Measurements from ENCODE around the gene CUL3.

DNA sequence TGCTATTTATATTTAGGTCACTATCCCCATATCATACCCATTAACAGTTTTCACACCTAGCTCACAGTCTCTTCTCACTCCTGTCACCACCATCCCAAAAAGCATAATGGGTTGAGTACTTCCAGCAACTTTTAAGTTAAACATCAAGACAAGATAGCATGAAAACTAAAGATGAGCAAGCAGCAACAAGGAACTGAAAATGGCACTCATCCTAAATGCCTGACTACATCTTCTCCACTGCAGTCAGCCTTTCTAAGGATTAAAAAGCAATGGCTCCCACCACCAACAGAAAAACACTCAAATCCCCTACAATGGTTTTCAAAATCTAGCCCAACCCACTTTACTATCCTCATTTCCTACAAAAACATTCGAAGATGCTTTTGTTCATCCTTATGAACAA, 38.2 kb downstream of the CUL3 start:
- TF ChIP-seq, protein P1, sequence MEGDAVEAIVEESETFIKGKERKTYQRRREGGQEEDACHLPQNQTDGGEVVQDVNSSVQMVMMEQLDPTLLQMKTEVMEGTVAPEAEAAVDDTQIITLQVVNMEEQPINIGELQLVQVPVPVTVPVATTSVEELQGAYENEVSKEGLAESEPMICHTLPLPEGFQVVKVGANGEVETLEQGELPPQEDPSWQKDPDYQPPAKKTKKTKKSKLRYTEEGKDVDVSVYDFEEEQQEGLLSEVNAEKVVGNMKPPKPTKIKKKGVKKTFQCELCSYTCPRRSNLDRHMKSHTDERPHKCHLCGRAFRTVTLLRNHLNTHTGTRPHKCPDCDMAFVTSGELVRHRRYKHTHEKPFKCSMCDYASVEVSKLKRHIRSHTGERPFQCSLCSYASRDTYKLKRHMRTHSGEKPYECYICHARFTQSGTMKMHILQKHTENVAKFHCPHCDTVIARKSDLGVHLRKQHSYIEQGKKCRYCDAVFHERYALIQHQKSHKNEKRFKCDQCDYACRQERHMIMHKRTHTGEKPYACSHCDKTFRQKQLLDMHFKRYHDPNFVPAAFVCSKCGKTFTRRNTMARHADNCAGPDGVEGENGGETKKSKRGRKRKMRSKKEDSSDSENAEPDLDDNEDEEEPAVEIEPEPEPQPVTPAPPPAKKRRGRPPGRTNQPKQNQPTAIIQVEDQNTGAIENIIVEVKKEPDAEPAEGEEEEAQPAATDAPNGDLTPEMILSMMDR (IDR thresholded peaks at IDR 0.05), result no peak
- TF ChIP-seq POLR2A (IDR thresholded peaks at IDR 0.05), result no peak

Data from body of pancreas (tissue), 4 donors.